Neural progenitor cell (in vitro differentiated cells): Measurements from ENCODE around the gene CDKL5. TPM values are rescaled to one million over a fixed set of nuclear protein-coding genes. Genes with fewer than 3 reads are reported as not detected.
"Not testable (repeated sequence)": the region's sequence is repeated elsewhere in the genome, so short reads cannot be mapped to it uniquely, and the experiment has no call there.

Experiments used
- DNase-seq: peaks from one replicate; pipeline ENCODE4 v3.0.0-alpha.2; 2016; ENCODE audit warnings: low spot score
- H2AFZ ChIP-seq: fragments of 200-600 bp; sonication (generic); replicated peaks from 2 replicates; pipeline ENCODE4 v1.6.1; 2016; ENCODE audit warnings: antibody characterized with exemption
- H3F3A ChIP-seq: fragments of 200-600 bp; sonication (generic); 2 replicates; pipeline ENCODE4 v1.6.1; 2016; ENCODE audit warnings: antibody characterized with exemption, low read depth
- H3K27ac ChIP-seq: fragments of 200-600 bp; sonication (generic); 2 replicates; pipeline ENCODE4 v1.5.1; 2016; ENCODE audit warnings: mild to moderate bottlenecking
- H3K27me3 ChIP-seq: fragments of 200-600 bp; sonication (generic); 2 replicates; pipeline ENCODE4 v1.6.1; 2016; ENCODE audit warnings: mild to moderate bottlenecking, moderate library complexity
- H3K36me3 ChIP-seq: fragments of 200-600 bp; sonication (generic); 2 replicates; pipeline ENCODE4 v1.5.1; 2016
- H3K4me1 ChIP-seq: fragments of 200-600 bp; sonication (generic); 2 replicates; pipeline ENCODE4 v1.6.1; 2016; ENCODE audit warnings: mixed run types
- H3K4me2 ChIP-seq: fragments of 200-600 bp; sonication (generic); 2 replicates; pipeline ENCODE4 v1.6.1; 2016
- H3K4me3 ChIP-seq: fragments of 200-600 bp; sonication (generic); 2 replicates; pipeline ENCODE4 v1.5.1; 2016
- H3K79me2 ChIP-seq: fragments of 200-600 bp; sonication (generic); 2 replicates; pipeline ENCODE4 v1.6.1; 2016; ENCODE audit warnings: low read depth
- H3K9ac ChIP-seq: fragments of 200-600 bp; sonication (generic); 2 replicates; pipeline ENCODE4 v1.6.1; 2016
- H3K9me3 ChIP-seq: fragments of 200-600 bp; sonication (generic); 2 replicates; pipeline ENCODE4 v1.5.1; 2016; ENCODE audit warnings: low read depth
- H4K20me1 ChIP-seq: fragments of 200-600 bp; sonication (generic); 2 replicates; pipeline ENCODE4 v1.6.1; 2016; ENCODE audit warnings: low read depth
- H3K27ac Mint-ChIP-seq: 3 replicates; pipeline ENCODE4 v1.8.0; 2021; ENCODE audit warnings: mixed read lengths
- H3K27me3 Mint-ChIP-seq: 2 replicates; pipeline ENCODE4 v1.8.0; 2022; ENCODE audit warnings: low read depth, mild to moderate bottlenecking, inconsistent platforms, moderate library complexity, mixed read lengths; ENCODE audit not compliant: insufficient read depth
- H3K36me3 Mint-ChIP-seq: 3 replicates; pipeline ENCODE4 v1.8.0; 2021; ENCODE audit warnings: mixed read lengths
- H3K4me1 Mint-ChIP-seq: 3 replicates; pipeline ENCODE4 v1.8.0; 2021; ENCODE audit warnings: mixed read lengths
- H3K4me3 Mint-ChIP-seq: 3 replicates; pipeline ENCODE4 v1.8.0; 2021; ENCODE audit warnings: mild to moderate bottlenecking, moderate library complexity, mixed read lengths
- H3K9me3 Mint-ChIP-seq: 3 replicates; pipeline ENCODE4 v1.8.0; 2020; ENCODE audit warnings: mixed read lengths
- EZH2 ChIP-seq: fragments of 200-600 bp; sonication (generic); IDR thresholded peaks from 2 replicates; pipeline ENCODE4 v1.6.1; 2017; ENCODE audit warnings: antibody characterized with exemption, mild to moderate bottlenecking, moderate library complexity
- EZH2phosphoT487 ChIP-seq: fragments of 200-600 bp; sonication (generic); IDR thresholded peaks from 2 replicates; pipeline ENCODE4 v1.6.1; 2017; ENCODE audit warnings: antibody characterized with exemption
- total RNA-seq: library from RNA; depleted of rRNA; stranded (reverse); fragments of >200 nt; gene quantifications from 2 replicates; pipeline ENCODE4 v1.2.3, GENCODE V29; 2015; ENCODE audit warnings: low replicate concordance
- TF ChIP-seq, protein P1 (sequence below): fragments of 200-600 bp; sonication (generic); IDR thresholded peaks from 2 replicates; pipeline ENCODE4 v1.5.1; 2017; ENCODE audit warnings: antibody characterized with exemption, mild to moderate bottlenecking

CDKL5 gene
- total RNA-seq, 1 donor from 2014 or later, result 8.6 TPM

DNA sequence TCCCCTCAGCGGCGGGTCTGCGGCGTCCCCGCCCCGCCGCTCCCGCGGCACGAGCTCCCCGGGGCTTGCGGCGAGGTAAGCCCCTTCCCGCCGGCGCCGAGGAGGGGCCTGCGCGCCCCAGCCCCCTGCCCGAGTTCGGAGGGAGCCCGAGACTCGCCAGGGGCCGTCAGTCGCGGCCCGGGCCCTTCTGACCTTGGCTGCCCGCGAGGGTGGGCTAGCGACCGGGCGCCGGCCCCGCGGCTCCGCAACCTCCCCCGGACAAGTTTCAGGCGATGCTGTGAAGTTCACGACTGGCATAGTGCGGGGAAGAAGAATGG lies 554 bp downstream of the CDKL5 start:
- TF ChIP-seq, protein P1, sequence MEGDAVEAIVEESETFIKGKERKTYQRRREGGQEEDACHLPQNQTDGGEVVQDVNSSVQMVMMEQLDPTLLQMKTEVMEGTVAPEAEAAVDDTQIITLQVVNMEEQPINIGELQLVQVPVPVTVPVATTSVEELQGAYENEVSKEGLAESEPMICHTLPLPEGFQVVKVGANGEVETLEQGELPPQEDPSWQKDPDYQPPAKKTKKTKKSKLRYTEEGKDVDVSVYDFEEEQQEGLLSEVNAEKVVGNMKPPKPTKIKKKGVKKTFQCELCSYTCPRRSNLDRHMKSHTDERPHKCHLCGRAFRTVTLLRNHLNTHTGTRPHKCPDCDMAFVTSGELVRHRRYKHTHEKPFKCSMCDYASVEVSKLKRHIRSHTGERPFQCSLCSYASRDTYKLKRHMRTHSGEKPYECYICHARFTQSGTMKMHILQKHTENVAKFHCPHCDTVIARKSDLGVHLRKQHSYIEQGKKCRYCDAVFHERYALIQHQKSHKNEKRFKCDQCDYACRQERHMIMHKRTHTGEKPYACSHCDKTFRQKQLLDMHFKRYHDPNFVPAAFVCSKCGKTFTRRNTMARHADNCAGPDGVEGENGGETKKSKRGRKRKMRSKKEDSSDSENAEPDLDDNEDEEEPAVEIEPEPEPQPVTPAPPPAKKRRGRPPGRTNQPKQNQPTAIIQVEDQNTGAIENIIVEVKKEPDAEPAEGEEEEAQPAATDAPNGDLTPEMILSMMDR, result no peak
- TF ChIP-seq EZH2 (no peak), EZH2phosphoT487 (no peak)
- H3K79me2 ChIP-seq, result peaks cover 38% of the 10 kb centered on the region
- peak overlapping the region; percentile 73 for H3K4me2 ChIP-seq
- DNase-seq, result no peak
- no peaks in the 10 kb centered on the region for H3K36me3 ChIP-seq
- H3K27ac Mint-ChIP-seq, result no peak overlapping the region
- no peak overlapping the region for H3K9ac ChIP-seq
- peak overlapping the region; percentile 88 for H3K4me3 Mint-ChIP-seq
- H3K4me1 ChIP-seq, result peaks cover 22% of the 10 kb centered on the region
- H3K9me3 Mint-ChIP-seq, result peaks cover 6% of the 10 kb centered on the region
- peaks cover 15% of the 10 kb centered on the region for H3F3A ChIP-seq
- H3K36me3 Mint-ChIP-seq, result no peaks in the 10 kb centered on the region
- H3K4me3 ChIP-seq, result peak overlapping the region; percentile 80
- peak overlapping the region; percentile 40 for H2AFZ ChIP-seq
- peaks cover 7% of the 10 kb centered on the region for H3K9me3 ChIP-seq
- no peak overlapping the region for H3K27ac ChIP-seq
- H3K4me1 Mint-ChIP-seq, result peaks cover 2% of the 10 kb centered on the region
- H3K27me3 Mint-ChIP-seq, result peaks cover 6% of the 10 kb centered on the region
- peaks cover 10% of the 10 kb centered on the region for H3K27me3 ChIP-seq
- H4K20me1 ChIP-seq, result peaks cover 31% of the 10 kb centered on the region

DNA sequence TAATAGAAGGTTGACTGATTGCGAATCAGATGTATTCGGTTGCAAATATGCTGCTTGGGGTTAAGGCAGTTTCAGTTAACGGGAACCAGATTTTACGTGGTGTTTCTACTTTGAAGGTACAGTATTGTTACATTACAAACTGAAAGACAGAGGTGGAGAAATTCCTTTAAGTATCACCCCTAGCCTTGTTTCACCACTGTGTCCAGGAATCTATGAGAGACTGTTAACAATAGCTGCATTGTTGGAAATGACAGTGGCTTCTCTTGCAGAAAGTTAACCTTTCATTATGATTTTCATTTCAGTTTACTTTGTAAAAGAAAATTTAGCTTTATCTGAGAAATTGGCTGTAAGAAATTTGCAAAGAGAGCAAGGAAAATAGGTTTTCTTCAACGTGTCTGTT lies 2.6 kb downstream of the CDKL5 start:
- Mint-ChIP-seq H3K36me3 (no peaks in the 10 kb centered on the region), H3K27me3 (peaks cover 2% of the 10 kb centered on the region), H3K9me3 (peaks cover 6% of the 10 kb centered on the region), H3K4me3 (peak overlapping the region; percentile 35), H3K27ac (no peak overlapping the region), H3K4me1 (peaks cover 2% of the 10 kb centered on the region)
- Histone ChIP-seq H3K4me3 (peak overlapping the region; percentile 80), H3K9ac (no peak overlapping the region), H3K4me2 (peak overlapping the region; percentile 73), H3K27me3 (peaks cover 10% of the 10 kb centered on the region), H3K4me1 (peaks cover 22% of the 10 kb centered on the region), H3K27ac (no peak overlapping the region), H3K36me3 (no peaks in the 10 kb centered on the region), H3K9me3 (peaks cover 7% of the 10 kb centered on the region), H4K20me1 (peaks cover 31% of the 10 kb centered on the region), H2AFZ (no peak overlapping the region), H3F3A (peaks cover 15% of the 10 kb centered on the region), H3K79me2 (peaks cover 38% of the 10 kb centered on the region)
- TF ChIP-seq, protein P1, result no peak
- TF ChIP-seq EZH2 (no peak), EZH2phosphoT487 (no peak)
- no peak for DNase-seq

DNA sequence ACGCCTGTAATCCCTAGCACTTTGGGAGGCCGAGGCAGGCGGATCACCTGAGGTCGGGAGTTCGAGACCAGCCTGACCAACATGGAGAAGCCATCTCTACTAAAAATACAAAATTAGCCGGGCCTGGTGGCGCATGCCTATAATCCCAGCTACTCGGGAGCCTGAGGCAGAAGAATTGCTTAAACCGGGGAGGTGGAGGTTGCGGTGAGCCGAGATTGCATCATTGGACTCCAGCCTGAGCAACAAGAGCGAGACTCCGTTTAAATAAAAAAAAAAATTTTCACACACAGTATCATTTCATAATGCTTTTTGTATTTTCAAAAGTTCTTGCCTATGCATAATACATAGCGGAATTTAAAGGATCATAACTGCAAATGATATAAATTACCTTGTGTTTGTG lies 7.9 kb downstream of the CDKL5 start:
- not testable (repeated sequence) for H3K4me3 ChIP-seq, H3K27ac Mint-ChIP-seq, H3K36me3 Mint-ChIP-seq, H3F3A ChIP-seq, H2AFZ ChIP-seq, H3K4me2 ChIP-seq, H3K27ac ChIP-seq, H3K4me3 Mint-ChIP-seq, H3K36me3 ChIP-seq, H4K20me1 ChIP-seq, H3K27me3 ChIP-seq, H3K27me3 Mint-ChIP-seq, H3K4me1 Mint-ChIP-seq, DNase-seq, H3K9me3 ChIP-seq, H3K9ac ChIP-seq, H3K9me3 Mint-ChIP-seq, H3K4me1 ChIP-seq
- H3K79me2 ChIP-seq, result peaks cover 43% of the 10 kb centered on the region

DNA sequence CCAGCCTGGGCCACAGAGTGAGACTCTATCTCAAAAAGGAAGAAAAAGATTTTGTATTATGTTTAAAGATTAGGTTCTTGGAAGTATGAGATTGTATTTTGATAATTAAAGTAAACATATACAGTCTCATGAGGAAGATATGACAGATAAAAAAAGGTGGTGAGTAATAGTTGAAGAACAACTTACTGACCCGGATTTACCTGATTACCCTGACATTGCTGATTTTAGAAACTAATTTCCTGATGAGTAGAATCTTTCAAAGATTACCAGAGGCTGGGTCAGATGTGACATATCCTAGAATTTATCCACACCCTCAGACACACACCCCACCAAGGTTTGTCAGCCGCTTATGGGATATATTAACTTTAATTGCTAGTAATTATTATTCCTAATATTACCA lies 9.5 kb downstream of the CDKL5 start:
- no peak for DNase-seq
- Mint-ChIP-seq H3K4me1 (peaks cover 3% of the 10 kb centered on the region), H3K4me3 (no peak overlapping the region), H3K27ac (no peak overlapping the region), H3K27me3 (no peaks in the 10 kb centered on the region), H3K36me3 (no peaks in the 10 kb centered on the region), H3K9me3 (peaks cover 5% of the 10 kb centered on the region)
- Histone ChIP-seq H3K9ac (no peak overlapping the region), H3F3A (no peaks in the 10 kb centered on the region), H3K9me3 (peaks cover 4% of the 10 kb centered on the region), H2AFZ (no peak overlapping the region), H3K36me3 (no peaks in the 10 kb centered on the region), H3K4me2 (no peak overlapping the region), H3K4me1 (no peaks in the 10 kb centered on the region), H3K27ac (no peak overlapping the region), H4K20me1 (no peaks in the 10 kb centered on the region), H3K27me3 (no peaks in the 10 kb centered on the region), H3K4me3 (no peak overlapping the region), H3K79me2 (peaks cover 29% of the 10 kb centered on the region)
- TF ChIP-seq, protein P1, result no peak
- TF ChIP-seq EZH2 (no peak), EZH2phosphoT487 (no peak)
